ENCODE measurements around the gene PDIA6. TPM values are rescaled to one million over a fixed set of nuclear protein-coding genes. Genes with fewer than 3 reads are reported as not detected.

Gene PDIA6
- total and polyA plus RNA-seq, 9 of the 15 experiments (the other 6 are each of a cell fraction or from before 2014, with no cell fraction given) = 166 to 268 (median 229) TPM

- 3% methylated on average over 8 of the region's 11 CpGs for WGBS (ENCODE audit: insufficient coverage, low coverage, missing lambda C conversion rate)
Observed at GRCh38 chr2:10742666-10743065, 69.9 kb downstream of the PDIA6 start.

DNA sequence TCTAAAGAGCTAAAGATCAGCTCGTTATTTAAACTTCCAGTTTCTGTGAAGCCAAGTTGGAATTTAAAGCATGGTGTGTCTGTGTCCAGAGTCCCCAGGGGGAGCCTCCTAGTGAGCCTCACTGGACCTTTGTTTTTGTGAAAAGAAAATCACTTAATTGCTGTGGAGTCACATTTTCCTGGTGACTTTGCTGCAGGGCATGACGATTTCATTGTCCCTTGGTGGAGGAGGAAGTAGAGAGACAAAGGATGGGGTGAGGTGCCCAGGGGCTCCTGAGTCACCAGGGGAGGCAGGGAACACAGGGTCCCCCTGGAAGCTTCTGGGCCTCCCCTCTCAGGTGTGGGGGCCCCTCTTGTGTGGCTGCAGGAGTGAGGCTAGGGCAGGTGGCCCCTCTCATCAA is 71.4 kb downstream of the PDIA6 start:
- BruUV-seq (replicated peaks) = no TSS peak
- Histone ChIP-seq H3K4me3 (no peak overlapping the region), H4K20me1 (replicated peaks; ENCODE audit: control insufficient read depth, insufficient read depth, low read length) (no peaks in the 10 kb centered on the region; the same call in 1 of the 2 replicates), H3K4me2 (ENCODE audit: insufficient read depth, low read length) (no peak overlapping the region), H3K79me2 (ENCODE audit: control insufficient read depth, insufficient read depth, low read length) (no peaks in the 10 kb centered on the region), H3K9me3 (replicated peaks; ENCODE audit: control insufficient read depth, insufficient read depth, low read depth, low read length) (no peaks in the 10 kb centered on the region), H3K27me3 (ENCODE audit: control insufficient read depth in 2 of 2, insufficient read depth in 2 of 2, low read length in 2 of 2) (peaks cover 38 to 51% of the 10 kb centered on the region in 2 experiments), H2AFZ (ENCODE audit: low read depth, low read length) (no peak overlapping the region), H3K36me3 (ENCODE audit: control insufficient read depth, insufficient read depth, low read length) (no peaks in the 10 kb centered on the region), H3K9ac (ENCODE audit: insufficient read depth in 1 of 2, low read depth in 2 of 2, low read length in 2 of 2) (no peak overlapping the region), H3K27ac (ENCODE audit: extremely low read depth, low read depth, low read length) (no peak overlapping the region), H3K4me1 (replicated peaks in 1 of 2; ENCODE audit: control insufficient read depth in 2 of 2, insufficient read depth in 2 of 2, low read length in 2 of 2) (no peaks in the 10 kb centered on the region; a peak in 1 of 5 replicates), H3K9me1 (ENCODE audit: control insufficient read depth, insufficient read depth, low read length) (no peaks in the 10 kb centered on the region)
- intact Hi-C loops (cut with micrococcal nuclease) (no loop called here), in situ Hi-C loops (cut with MboI) (no loop called here)
- WGBS (ENCODE audit: insufficient coverage, low coverage, missing lambda C conversion rate) = 0% methylated on average over 2 of the region's 2 CpGs
- FAIRE-seq = no peak
- POLR2A ChIA-PET = interaction anchor here (0.9 to 1.1 kb wide), 2 partner anchors 19 to 28 kb away, joined by 3 read pairs; no protein-coding TSS in a partner anchor
- ATAC-seq = no peak
- TF ChIP-seq ELF1 (tag; IDR thresholded peaks at IDR 0.05) (no peak), POLR2AphosphoS2 (IDR thresholded peaks at IDR 0.05; ENCODE audit: low read length) (no peak)
- CTCF ChIA-PET (ENCODE audit: low intra/inter-chr PET ratio) = no interaction called here
- no peak for DNase-seq (ENCODE audit: extremely low read depth in 1 of 4, low spot score in 3 of 4)

More at GRCh38 chr2:10742666-10743065, 69.9 kb downstream of the PDIA6 start:
- Histone ChIP-seq H3K4me2 (ENCODE audit: insufficient read depth, low read length) (no peak overlapping the region), H3K4me3 (no peak overlapping the region), H3K36me3 (ENCODE audit: control insufficient read depth, insufficient read depth, low read length) (no peaks in the 10 kb centered on the region), H3K79me2 (ENCODE audit: control insufficient read depth, insufficient read depth, low read length) (no peaks in the 10 kb centered on the region), H3K9ac (ENCODE audit: insufficient read depth in 1 of 2, low read depth in 2 of 2, low read length in 2 of 2) (no peak overlapping the region), H2AFZ (ENCODE audit: low read depth, low read length) (no peak overlapping the region), H3K9me3 (replicated peaks; ENCODE audit: control insufficient read depth, insufficient read depth, low read depth, low read length) (no peaks in the 10 kb centered on the region), H4K20me1 (replicated peaks; ENCODE audit: control insufficient read depth, insufficient read depth, low read length) (no peaks in the 10 kb centered on the region; the same call in 1 of the 2 replicates), H3K4me1 (replicated peaks in 1 of 2; ENCODE audit: control insufficient read depth in 2 of 2, insufficient read depth in 2 of 2, low read length in 2 of 2) (no peaks in the 10 kb centered on the region; a peak in 1 of 5 replicates), H3K27ac (ENCODE audit: extremely low read depth, low read depth, low read length) (no peak overlapping the region), H3K27me3 (ENCODE audit: control insufficient read depth in 2 of 2, insufficient read depth in 2 of 2, low read length in 2 of 2) (peaks cover 41 to 50% of the 10 kb centered on the region in 2 experiments; a peak in 4 of 5 replicates), H3K9me1 (ENCODE audit: control insufficient read depth, insufficient read depth, low read length) (no peaks in the 10 kb centered on the region)
- ChIA-PET POLR2A (no interaction called here), CTCF (ENCODE audit: low intra/inter-chr PET ratio) (no interaction called here)
- no TSS peak for BruUV-seq (replicated peaks)
- intact Hi-C loops (cut with micrococcal nuclease) = no loop called here
- TF ChIP-seq CBX2 (IDR thresholded peaks at IDR 0.05; ENCODE audit: insufficient read depth, low read length, poor library complexity, severe bottlenecking) = no peak
- no peak for TF ChIP-seq CTBP1 (IDR thresholded peaks at IDR 0.05; ENCODE audit: borderline replicate concordance)
- TF ChIP-seq ZC3H4 (CRISPR knock-in tag; IDR thresholded peaks at IDR 0.05; ENCODE audit: borderline replicate concordance) = no peak
- no peak for TF ChIP-seq ZNF445 (CRISPR knock-in tag; IDR thresholded peaks at IDR 0.05; ENCODE audit: low read depth)
- TF ChIP-seq FOXJ2 (tag; IDR thresholded peaks at IDR 0.05) = no peak
- ATAC-seq (no peak), DNase-seq (ENCODE audit: extremely low read depth in 1 of 4, low spot score in 3 of 4) (no peak), FAIRE-seq (no peak)
- in situ Hi-C loops (cut with MboI) = no loop called here

All from K562 (cell line).